ENCODE results near the gene NOVA1. TPM values are rescaled to one million over a fixed set of nuclear protein-coding genes. Genes with fewer than 3 reads are reported as not detected.

The NOVA1 gene
- total RNA-seq, 1 donor from 2014 or later: 1.7 TPM

GRCh38 chr14:26528415-26529182 lies 69.2 kb downstream of the NOVA1 start:
- Histone ChIP-seq H3K27me3 (ENCODE audit: control insufficient read depth, insufficient read depth, low read length) (no peaks in the 10 kb centered on the region), H3K36me3 (ENCODE audit: control insufficient read depth, insufficient read depth, low read length) (no peaks in the 10 kb centered on the region), H3K4me3 (ENCODE audit: low read depth, low read length) (no peak overlapping the region)
- no peak for DNase-seq (ENCODE audit: low read depth)
- no peak for TF ChIP-seq CTCF (IDR thresholded peaks at IDR 0.05; ENCODE audit: insufficient read depth, low read length, poor library complexity, severe bottlenecking)

GRCh38 chr14:26527095-26527494 lies 70.7 kb downstream of the NOVA1 start:
- Histone ChIP-seq H3K4me3 (ENCODE audit: low read depth, low read length) (no peak overlapping the region), H3K36me3 (ENCODE audit: control insufficient read depth, insufficient read depth, low read length) (no peaks in the 10 kb centered on the region), H3K27me3 (ENCODE audit: control insufficient read depth, insufficient read depth, low read length) (no peaks in the 10 kb centered on the region)
- TF ChIP-seq CTCF (IDR thresholded peaks at IDR 0.05; ENCODE audit: insufficient read depth, low read length, poor library complexity, severe bottlenecking): no peak
- DNase-seq (ENCODE audit: low read depth): no peak

- Histone ChIP-seq H3K4me3 (ENCODE audit: low read depth, low read length) (no peak overlapping the region), H3K36me3 (ENCODE audit: control insufficient read depth, insufficient read depth, low read length) (no peaks in the 10 kb centered on the region), H3K27me3 (ENCODE audit: control insufficient read depth, insufficient read depth, low read length) (no peaks in the 10 kb centered on the region)
- no peak for TF ChIP-seq CTCF (IDR thresholded peaks at IDR 0.05; ENCODE audit: insufficient read depth, low read length, poor library complexity, severe bottlenecking)
- DNase-seq (ENCODE audit: low read depth): no peak
Observed at GRCh38 chr14:26526137-26526536, 71.7 kb downstream of the NOVA1 start.

GRCh38 chr14:26525085-26525484 lies 72.7 kb downstream of the NOVA1 start:
- no peak for TF ChIP-seq CTCF (IDR thresholded peaks at IDR 0.05; ENCODE audit: insufficient read depth, low read length, poor library complexity, severe bottlenecking)
- no peaks in the 10 kb centered on the region for H3K27me3 ChIP-seq (ENCODE audit: control insufficient read depth, insufficient read depth, low read length)
- no peak for DNase-seq (ENCODE audit: low read depth)
- H3K4me3 ChIP-seq (ENCODE audit: low read depth, low read length): no peak overlapping the region
- no peaks in the 10 kb centered on the region for H3K36me3 ChIP-seq (ENCODE audit: control insufficient read depth, insufficient read depth, low read length)

GRCh38 chr14:26522967-26523366 lies 74.9 kb downstream of the NOVA1 start:
- TF ChIP-seq CTCF (IDR thresholded peaks at IDR 0.05; ENCODE audit: insufficient read depth, low read length, poor library complexity, severe bottlenecking): no peak
- Histone ChIP-seq H3K4me3 (ENCODE audit: low read depth, low read length) (no peak overlapping the region), H3K36me3 (ENCODE audit: control insufficient read depth, insufficient read depth, low read length) (no peaks in the 10 kb centered on the region), H3K27me3 (ENCODE audit: control insufficient read depth, insufficient read depth, low read length) (no peaks in the 10 kb centered on the region)
- no peak for DNase-seq (ENCODE audit: low read depth)

- Histone ChIP-seq H3K27me3 (ENCODE audit: control insufficient read depth, insufficient read depth, low read length) (no peaks in the 10 kb centered on the region), H3K36me3 (ENCODE audit: control insufficient read depth, insufficient read depth, low read length) (no peaks in the 10 kb centered on the region), H3K4me3 (ENCODE audit: low read depth, low read length) (no peak overlapping the region)
- TF ChIP-seq CTCF (IDR thresholded peaks at IDR 0.05; ENCODE audit: insufficient read depth, low read length, poor library complexity, severe bottlenecking): no peak
- DNase-seq (ENCODE audit: low read depth): no peak
Observed at GRCh38 chr14:26517771-26518170, 80.1 kb downstream of the NOVA1 start.
